ENCODE measurements around the gene DYNLT2B. TPM values are rescaled to one million over a fixed set of nuclear protein-coding genes. Genes with fewer than 3 reads are reported as not detected.

DYNLT2B gene
- total and polyA plus RNA-seq, 2 donors (not counting 3 experiments of a cell fraction or from before 2014, with no cell fraction given): 9.2 to 13.9 TPM

DNA sequence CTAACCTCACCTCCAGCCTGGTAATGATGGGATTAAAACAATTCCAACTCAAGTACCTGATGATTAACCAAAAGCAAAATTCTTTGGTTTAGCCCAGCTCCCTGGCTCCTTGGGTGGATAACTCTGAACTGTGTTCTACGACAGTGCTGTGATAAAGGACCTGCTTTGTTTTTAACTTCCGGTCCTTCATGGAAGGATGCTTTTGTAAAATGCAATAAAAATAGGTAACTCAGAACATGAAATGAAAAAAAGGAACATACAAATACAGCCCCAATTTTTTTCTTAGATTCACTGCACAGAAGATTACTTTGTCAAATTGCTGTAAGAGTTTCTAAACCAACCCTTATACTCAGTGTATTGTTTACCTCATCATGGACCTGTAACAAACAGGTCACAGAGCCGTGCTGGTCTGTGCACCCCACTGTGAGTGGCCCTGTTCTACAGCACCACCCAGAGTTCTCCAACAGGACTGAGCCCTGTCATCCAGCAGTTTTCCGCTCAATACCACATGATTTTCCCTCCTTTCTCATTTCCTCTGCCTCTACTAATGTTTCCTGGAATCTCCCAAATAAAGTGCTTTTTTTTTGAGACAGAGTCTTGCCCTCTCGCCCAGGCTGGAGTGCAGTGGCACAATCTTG is 25.6 kb downstream of the DYNLT2B start:
- Histone ChIP-seq H3K79me2 (ENCODE audit: control insufficient read depth, insufficient read depth, low read length) (peaks cover under 1% of the 10 kb centered on the region), H3K4me1 (ENCODE audit: control insufficient read depth, extremely low read depth, insufficient read depth, low read length) (no peaks in the 10 kb centered on the region), H2AFZ (ENCODE audit: low read depth, low read length) (no peak overlapping the region), H3K27me3 (ENCODE audit: control insufficient read depth in 2 of 2, insufficient read depth in 2 of 2, low read length in 2 of 2) (no peaks in the 10 kb centered on the region), H3K4me2 (ENCODE audit: insufficient read depth, low read length) (no peak overlapping the region), H3K9ac (replicated peaks; ENCODE audit: extremely low read depth, insufficient read depth, low read length) (no peak overlapping the region), H3K27ac (ENCODE audit: insufficient read depth, low read depth, low read length) (no peak overlapping the region), H3K9me3 (replicated peaks; ENCODE audit: control insufficient read depth, insufficient read depth, low read length) (no peaks in the 10 kb centered on the region), H3K4me3 (replicated peaks in 1 of 3; ENCODE audit: insufficient read depth in 1 of 3, low read depth in 1 of 3, low read length in 3 of 3) (no peak overlapping the region), H4K20me1 (replicated peaks; ENCODE audit: control insufficient read depth, extremely low read depth, insufficient read depth, low read length) (no peaks in the 10 kb centered on the region), H3K9me1 (replicated peaks; ENCODE audit: control insufficient read depth, extremely low read depth, insufficient read depth, low read length) (no peaks in the 10 kb centered on the region), H3K36me3 (ENCODE audit: control insufficient read depth in 2 of 2, extremely low read depth in 1 of 2, insufficient read depth in 2 of 2, low read length in 2 of 2) (no peaks in the 10 kb centered on the region)
- intact Hi-C loops (cut with micrococcal nuclease) (no loop called here), dilution Hi-C loops (cut with MboI; ENCODE audit: extremely low pct_ligation_motif_present, low sequenced_read_pairs) (no loop called here)
- no TSS peak for BruUV-seq (replicated peaks)
- no peak for DNase-seq (ENCODE audit: low read depth, low spot score)
- CTCF ChIA-PET: interaction anchor here (1.3 kb wide), 1 partner anchor 39 kb away, joined by 3 read pairs; no protein-coding TSS in a partner anchor
- no peak for TF ChIP-seq POLR2AphosphoS5 (IDR thresholded peaks at IDR 0.05; ENCODE audit: insufficient read depth, low read depth, low read length)
- no peak for TF ChIP-seq GATA2 (IDR thresholded peaks at IDR 0.05; ENCODE audit: insufficient read depth, insufficient read length, low read depth, low read length)
- no peak for TF ChIP-seq MYC (IDR thresholded peaks at IDR 0.05; ENCODE audit: low read depth, low read length)
- TF ChIP-seq EZH2 (IDR thresholded peaks at IDR 0.05; ENCODE audit: borderline replicate concordance, low read depth, low read length, severe bottlenecking): no peak
- TF ChIP-seq FOS (IDR thresholded peaks at IDR 0.05; ENCODE audit: borderline replicate concordance, insufficient read depth, low read length): no peak
- TF ChIP-seq, protein P1, sequence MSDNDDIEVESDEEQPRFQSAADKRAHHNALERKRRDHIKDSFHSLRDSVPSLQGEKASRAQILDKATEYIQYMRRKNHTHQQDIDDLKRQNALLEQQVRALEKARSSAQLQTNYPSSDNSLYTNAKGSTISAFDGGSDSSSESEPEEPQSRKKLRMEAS (IDR thresholded peaks at IDR 0.05; ENCODE audit: insufficient read depth, insufficient read length): no peak
- no peak for TF ChIP-seq JUN (IDR thresholded peaks at IDR 0.05; ENCODE audit: borderline replicate concordance, insufficient read depth, insufficient read length, low read depth)
- no peak for TF ChIP-seq POLR2A (IDR thresholded peaks at IDR 0.05; ENCODE audit: low read depth, low read length)
- TF ChIP-seq, protein P2, sequence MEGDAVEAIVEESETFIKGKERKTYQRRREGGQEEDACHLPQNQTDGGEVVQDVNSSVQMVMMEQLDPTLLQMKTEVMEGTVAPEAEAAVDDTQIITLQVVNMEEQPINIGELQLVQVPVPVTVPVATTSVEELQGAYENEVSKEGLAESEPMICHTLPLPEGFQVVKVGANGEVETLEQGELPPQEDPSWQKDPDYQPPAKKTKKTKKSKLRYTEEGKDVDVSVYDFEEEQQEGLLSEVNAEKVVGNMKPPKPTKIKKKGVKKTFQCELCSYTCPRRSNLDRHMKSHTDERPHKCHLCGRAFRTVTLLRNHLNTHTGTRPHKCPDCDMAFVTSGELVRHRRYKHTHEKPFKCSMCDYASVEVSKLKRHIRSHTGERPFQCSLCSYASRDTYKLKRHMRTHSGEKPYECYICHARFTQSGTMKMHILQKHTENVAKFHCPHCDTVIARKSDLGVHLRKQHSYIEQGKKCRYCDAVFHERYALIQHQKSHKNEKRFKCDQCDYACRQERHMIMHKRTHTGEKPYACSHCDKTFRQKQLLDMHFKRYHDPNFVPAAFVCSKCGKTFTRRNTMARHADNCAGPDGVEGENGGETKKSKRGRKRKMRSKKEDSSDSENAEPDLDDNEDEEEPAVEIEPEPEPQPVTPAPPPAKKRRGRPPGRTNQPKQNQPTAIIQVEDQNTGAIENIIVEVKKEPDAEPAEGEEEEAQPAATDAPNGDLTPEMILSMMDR (IDR thresholded peaks at IDR 0.05; ENCODE audit: extremely low read depth in 1 of 2, insufficient read depth in 1 of 2, low read depth in 1 of 2, low read length in 2 of 2): no peak
- FAIRE-seq: no peak
- POLR2A ChIA-PET: no interaction called here
